Gastroesophageal sphincter (tissue), 3 donors: ENCODE measurements around the gene CYBA.

Experiments used
- CTCF ChIP-seq, 4 experiments: fragments of 200-600 bp in 2 of 4; fragments of 450-650 bp in 2 of 4; sonication (generic) in 1 of 4; IDR thresholded peaks; one replicate each; pipeline ENCODE4 v1.5.1; 2017 to 2019; ENCODE audit warnings: antibody characterized with exemption in 4 of 4, mild to moderate bottlenecking in 2 of 4, moderate library complexity in 2 of 4
- POLR2A ChIP-seq, 2 donors: fragments of 450-650 bp; IDR thresholded peaks; one replicate each; pipeline ENCODE4 v1.6.1; 2017; ENCODE audit warnings: antibody characterized with exemption in 2 of 2, mild to moderate bottlenecking in 2 of 2, moderate library complexity in 1 of 2

- TF ChIP-seq POLR2A (IDR thresholded peaks at IDR 0.05) (no peak), CTCF (IDR thresholded peaks at IDR 0.05) (no peak)
Measured at GRCh38 chr16:88659160-88659559, 8.3 kb upstream of the CYBA start.
